IgD-negative memory B cell (primary cell): ENCODE data around the gene CCDC90B. TPM values are rescaled to one million over a fixed set of nuclear protein-coding genes. Genes with fewer than 3 reads are reported as not detected.
"Not testable (repeated sequence)": the region's sequence is repeated elsewhere in the genome, so short reads cannot be mapped to it uniquely, and the experiment has no call there.

Experiments used
- H3K27ac Mint-ChIP-seq, 3 donors: one replicate each; pipeline ENCODE4 v1.8.0; 2020 to 2022; ENCODE audit warnings: mild to moderate bottlenecking in 3 of 3, mixed read lengths in 3 of 3, moderate library complexity in 1 of 3
- H3K27me3 Mint-ChIP-seq: one replicate; pipeline ENCODE4 v1.8.0; 2021; ENCODE audit warnings: mixed read lengths
- H3K36me3 Mint-ChIP-seq: one replicate; pipeline ENCODE4 v1.8.0; 2020; ENCODE audit warnings: mild to moderate bottlenecking, mixed read lengths
- H3K4me1 Mint-ChIP-seq, 3 donors: one replicate each; pipeline ENCODE4 v1.8.0; 2020 to 2022; ENCODE audit warnings: mixed read lengths in 3 of 3, mild to moderate bottlenecking in 1 of 3
- H3K4me3 Mint-ChIP-seq, 4 donors: one replicate each; pipeline ENCODE4 v1.8.0; 2020 to 2022; ENCODE audit warnings: mild to moderate bottlenecking in 4 of 4, mixed read lengths in 4 of 4, moderate library complexity in 3 of 4
- H3K9me3 Mint-ChIP-seq, 3 donors: one replicate each; pipeline ENCODE4 v1.8.0; 2020 to 2021; ENCODE audit warnings: mixed read lengths in 3 of 3, mild to moderate bottlenecking in 1 of 3
- polyA plus RNA-seq: library from polyadenylated mRNA; unstranded; fragments of 300-500 nt; fragmentation: Illumina TruSeq; gene quantifications from one replicate; pipeline ENCODE4 v1.2.3, GENCODE V29; 2021

The CCDC90B gene
- polyA plus RNA-seq, 1 donor from 2014 or later, result 58.3 TPM

- Mint-ChIP-seq H3K27me3 (no peaks in the 10 kb centered on the region), H3K27ac (peak overlapping the region in 1 of 3 donors; percentile 27), H3K4me3 (no peak overlapping the region), H3K4me1 (peaks cover 0 to 9% (median 6%) of the 10 kb centered on the region in 3 donors), H3K36me3 (peaks cover 10% of the 10 kb centered on the region), H3K9me3 (no peaks in the 10 kb centered on the region)
Observed at GRCh38 chr11:83275888-83276641, 10.1 kb downstream of the CCDC90B start.

GRCh38 chr11:83272627-83273026 lies 13.5 kb downstream of the CCDC90B start:
- H3K27ac Mint-ChIP-seq, result no peak overlapping the region
- H3K36me3 Mint-ChIP-seq, result peaks cover 23% of the 10 kb centered on the region
- H3K4me3 Mint-ChIP-seq, result no peak overlapping the region
- H3K4me1 Mint-ChIP-seq, result peaks cover 0 to 6% (median 2%) of the 10 kb centered on the region in 3 donors
- no peaks in the 10 kb centered on the region for H3K27me3 Mint-ChIP-seq
- H3K9me3 Mint-ChIP-seq, result no peaks in the 10 kb centered on the region

GRCh38 chr11:83271734-83272133 lies 14.4 kb downstream of the CCDC90B start:
- not testable (repeated sequence) for H3K27ac Mint-ChIP-seq, H3K4me3 Mint-ChIP-seq, H3K27me3 Mint-ChIP-seq, H3K9me3 Mint-ChIP-seq, H3K4me1 Mint-ChIP-seq
- H3K36me3 Mint-ChIP-seq, result peaks cover 23% of the 10 kb centered on the region

GRCh38 chr11:83269080-83269479 lies 17.1 kb downstream of the CCDC90B start:
- peak overlapping the region in 2 of 3 donors; percentile 25 to 65 for H3K27ac Mint-ChIP-seq
- not testable (repeated sequence) for H3K4me3 Mint-ChIP-seq
- H3K36me3 Mint-ChIP-seq, result peaks cover 21% of the 10 kb centered on the region

GRCh38 chr11:83265331-83265730 lies 20.8 kb downstream of the CCDC90B start:
- Mint-ChIP-seq H3K9me3 (no peaks in the 10 kb centered on the region), H3K4me3 (no peak overlapping the region), H3K27me3 (no peaks in the 10 kb centered on the region), H3K4me1 (peaks cover 0 to 5% (median 2%) of the 10 kb centered on the region in 3 donors), H3K36me3 (peaks cover 11% of the 10 kb centered on the region), H3K27ac (no peak overlapping the region)

More at GRCh38 chr11:83269080-83269479, 17.1 kb downstream of the CCDC90B start:
- H3K27me3 Mint-ChIP-seq, H3K4me1 Mint-ChIP-seq, H3K9me3 Mint-ChIP-seq: not testable (repeated sequence)

- no peaks in the 10 kb centered on the region for H3K9me3 Mint-ChIP-seq
- no peak overlapping the region for H3K27ac Mint-ChIP-seq
- H3K4me1 Mint-ChIP-seq, result no peaks in the 10 kb centered on the region
- no peaks in the 10 kb centered on the region for H3K36me3 Mint-ChIP-seq
- H3K4me3 Mint-ChIP-seq, result no peak overlapping the region
- no peaks in the 10 kb centered on the region for H3K27me3 Mint-ChIP-seq
Observed at GRCh38 chr11:83259559-83259958, 26.6 kb downstream of the CCDC90B start.

- no peaks in the 10 kb centered on the region for H3K9me3 Mint-ChIP-seq
- H3K4me1 Mint-ChIP-seq, result no peaks in the 10 kb centered on the region
- peak overlapping the region in 1 of 3 donors; percentile 53 for H3K27ac Mint-ChIP-seq
- no peak overlapping the region for H3K4me3 Mint-ChIP-seq
- H3K36me3 Mint-ChIP-seq, result no peaks in the 10 kb centered on the region
- H3K27me3 Mint-ChIP-seq, result no peaks in the 10 kb centered on the region
Observed at GRCh38 chr11:83257761-83258168, 28.4 kb downstream of the CCDC90B start.

GRCh38 chr11:83256602-83257340 lies 29.4 kb downstream of the CCDC90B start:
- no peaks in the 10 kb centered on the region for H3K9me3 Mint-ChIP-seq
- H3K4me3 Mint-ChIP-seq, result peak overlapping the region in 1 of 4 donors; percentile 72
- H3K4me1 Mint-ChIP-seq, result no peaks in the 10 kb centered on the region
- peaks cover 2% of the 10 kb centered on the region for H3K36me3 Mint-ChIP-seq
- peak overlapping the region in 1 of 3 donors; percentile 83 for H3K27ac Mint-ChIP-seq
- H3K27me3 Mint-ChIP-seq, result no peaks in the 10 kb centered on the region

GRCh38 chr11:83255366-83255765 lies 30.8 kb downstream of the CCDC90B start:
- Mint-ChIP-seq H3K36me3 (peaks cover 2% of the 10 kb centered on the region), H3K27me3 (no peaks in the 10 kb centered on the region), H3K9me3 (no peaks in the 10 kb centered on the region), H3K4me3 (no peak overlapping the region), H3K27ac (no peak overlapping the region), H3K4me1 (peaks cover 0 to 7% (median 0%) of the 10 kb centered on the region in 3 donors)

- H3K27ac Mint-ChIP-seq, result no peak overlapping the region
- H3K9me3 Mint-ChIP-seq, result no peaks in the 10 kb centered on the region
- H3K4me1 Mint-ChIP-seq, result peaks cover 6 to 19% (median 9%) of the 10 kb centered on the region in 3 donors
- peaks cover 2% of the 10 kb centered on the region for H3K36me3 Mint-ChIP-seq
- no peak overlapping the region for H3K4me3 Mint-ChIP-seq
- no peaks in the 10 kb centered on the region for H3K27me3 Mint-ChIP-seq
Observed at GRCh38 chr11:83252941-83253340, 33.2 kb downstream of the CCDC90B start.

GRCh38 chr11:83252266-83252665 lies 33.9 kb downstream of the CCDC90B start:
- H3K9me3 Mint-ChIP-seq, result no peaks in the 10 kb centered on the region
- H3K4me3 Mint-ChIP-seq, result no peak overlapping the region
- no peak overlapping the region for H3K27ac Mint-ChIP-seq
- no peaks in the 10 kb centered on the region for H3K27me3 Mint-ChIP-seq
- peaks cover 6 to 19% (median 9%) of the 10 kb centered on the region in 3 donors for H3K4me1 Mint-ChIP-seq
- peaks cover 2% of the 10 kb centered on the region for H3K36me3 Mint-ChIP-seq

- no peaks in the 10 kb centered on the region for H3K9me3 Mint-ChIP-seq
- no peak overlapping the region for H3K27ac Mint-ChIP-seq
- no peak overlapping the region for H3K4me3 Mint-ChIP-seq
- no peaks in the 10 kb centered on the region for H3K27me3 Mint-ChIP-seq
- H3K36me3 Mint-ChIP-seq, result peaks cover 2% of the 10 kb centered on the region
- peaks cover 6 to 19% (median 9%) of the 10 kb centered on the region in 3 donors for H3K4me1 Mint-ChIP-seq
Observed at GRCh38 chr11:83249972-83250593, 36.1 kb downstream of the CCDC90B start.

- Mint-ChIP-seq H3K36me3 (peaks cover 2% of the 10 kb centered on the region), H3K4me3 (no peak overlapping the region), H3K4me1 (peaks cover 6 to 19% (median 9%) of the 10 kb centered on the region in 3 donors), H3K9me3 (no peaks in the 10 kb centered on the region), H3K27ac (no peak overlapping the region), H3K27me3 (no peaks in the 10 kb centered on the region)
Observed at GRCh38 chr11:83249445-83249844, 36.7 kb downstream of the CCDC90B start.

GRCh38 chr11:83241291-83241946 lies 44.7 kb downstream of the CCDC90B start:
- peaks cover 5% of the 10 kb centered on the region for H3K36me3 Mint-ChIP-seq
- no peak overlapping the region for H3K27ac Mint-ChIP-seq
- H3K4me3 Mint-ChIP-seq, result no peak overlapping the region
- peaks cover 0 to 1% (median 0%) of the 10 kb centered on the region in 3 donors for H3K4me1 Mint-ChIP-seq
- no peaks in the 10 kb centered on the region for H3K27me3 Mint-ChIP-seq
- H3K9me3 Mint-ChIP-seq, result no peaks in the 10 kb centered on the region

GRCh38 chr11:83238111-83238510 lies 48.1 kb downstream of the CCDC90B start:
- Mint-ChIP-seq H3K4me3 (no peak overlapping the region), H3K36me3 (peaks cover 7% of the 10 kb centered on the region), H3K9me3 (peaks cover 0 to 1% (median 0%) of the 10 kb centered on the region in 3 donors), H3K27ac (no peak overlapping the region), H3K27me3 (no peaks in the 10 kb centered on the region), H3K4me1 (peaks cover 0 to 1% (median 0%) of the 10 kb centered on the region in 3 donors)
